NCI-H82 treated with DMSO at 0.1 percent for 48 hours (cell line): ENCODE measurements around the gene PTGES2.

Source experiments
- DNase-seq: peaks from one replicate; lab custom pipeline; 2025; ENCODE audit not compliant: unreplicated experiment; lab: John Stamatoyannopoulos, UW

PTGES2 gene

DNA sequence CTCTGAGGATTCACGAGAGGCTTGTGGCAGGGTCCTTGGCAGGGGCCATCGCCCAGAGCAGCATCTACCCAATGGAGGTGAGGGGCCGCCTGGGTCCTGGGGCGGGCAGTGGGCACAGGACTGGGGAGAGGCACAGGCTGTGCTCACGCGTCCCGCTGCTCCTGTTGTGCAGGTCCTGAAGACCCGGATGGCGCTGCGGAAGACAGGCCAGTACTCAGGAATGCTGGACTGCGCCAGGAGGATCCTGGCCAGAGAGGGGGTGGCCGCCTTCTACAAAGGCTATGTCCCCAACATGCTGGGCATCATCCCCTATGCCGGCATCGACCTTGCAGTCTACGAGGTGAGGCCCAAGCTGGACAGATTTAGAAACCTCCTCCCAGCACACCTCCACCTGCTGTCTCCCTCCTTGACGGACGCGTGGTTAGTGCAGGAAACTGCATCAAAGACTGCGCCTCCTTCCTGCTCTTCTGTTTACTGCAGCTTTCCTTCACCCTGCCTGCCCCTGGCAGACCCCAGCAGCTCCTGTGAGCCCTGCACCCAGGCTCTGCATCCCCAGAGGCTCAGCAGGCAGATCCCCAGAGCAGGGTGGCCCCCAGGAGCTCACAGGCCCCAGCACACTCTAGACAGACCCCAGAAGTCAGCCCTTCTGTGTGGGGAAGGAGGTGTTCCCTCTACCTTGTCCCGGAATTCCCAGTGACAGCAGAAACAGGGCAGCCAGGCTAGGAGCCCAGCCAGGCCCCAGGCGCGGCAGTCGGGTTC lies 21.2 kb downstream of the PTGES2 start:
- DNase-seq = no peak

DNA sequence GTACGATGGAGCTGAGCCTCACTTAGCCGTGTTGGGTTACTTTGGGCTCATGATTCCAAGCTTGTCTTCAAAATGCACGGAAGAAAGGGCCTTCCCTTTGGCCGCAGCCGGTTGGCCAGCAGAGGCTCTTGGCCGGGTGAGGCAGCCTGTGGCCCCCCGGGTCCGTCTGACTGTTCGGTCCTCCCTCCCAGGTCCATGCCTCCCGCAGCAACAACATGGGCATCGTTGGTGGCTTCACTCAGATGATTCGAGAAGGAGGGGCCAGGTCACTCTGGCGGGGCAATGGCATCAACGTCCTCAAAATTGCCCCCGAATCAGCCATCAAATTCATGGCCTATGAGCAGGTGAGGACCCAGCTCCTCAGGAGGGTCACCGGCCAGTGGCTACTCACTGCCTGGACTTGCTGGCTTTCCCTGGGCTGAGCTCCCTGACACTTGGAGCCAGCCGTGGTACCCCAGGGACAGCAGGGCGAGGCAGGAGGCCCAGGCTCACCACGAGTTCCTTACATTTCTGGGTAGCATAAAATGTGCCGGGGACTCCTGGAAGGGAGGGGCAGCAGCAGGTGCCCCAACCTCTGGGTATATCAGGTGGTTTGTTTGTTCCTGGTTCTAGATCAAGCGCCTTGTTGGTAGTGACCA lies 21.9 kb downstream of the PTGES2 start:
- no peak for DNase-seq

DNA sequence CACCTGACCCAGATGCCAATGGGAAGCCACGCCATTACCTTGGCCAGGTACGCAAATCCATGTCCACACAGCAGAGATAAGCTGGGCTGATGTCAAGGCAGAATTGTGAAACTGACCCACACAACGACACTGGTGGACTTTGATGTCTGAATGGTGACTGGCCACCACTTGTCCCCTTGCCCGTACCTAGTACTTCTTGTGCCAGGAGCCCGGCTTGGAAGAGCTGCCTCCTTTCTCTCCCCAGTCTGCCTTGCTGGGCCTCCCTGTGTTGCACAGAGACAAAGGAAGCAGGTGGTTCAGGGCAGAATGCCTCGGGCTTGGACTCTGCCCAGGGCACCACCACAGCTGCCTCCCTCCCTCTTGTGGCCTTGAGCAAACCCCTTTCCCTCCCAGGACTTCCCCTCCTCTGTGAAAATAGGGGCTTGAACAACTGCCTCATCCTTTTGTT lies 23.3 kb downstream of the PTGES2 start:
- no peak for DNase-seq

DNA sequence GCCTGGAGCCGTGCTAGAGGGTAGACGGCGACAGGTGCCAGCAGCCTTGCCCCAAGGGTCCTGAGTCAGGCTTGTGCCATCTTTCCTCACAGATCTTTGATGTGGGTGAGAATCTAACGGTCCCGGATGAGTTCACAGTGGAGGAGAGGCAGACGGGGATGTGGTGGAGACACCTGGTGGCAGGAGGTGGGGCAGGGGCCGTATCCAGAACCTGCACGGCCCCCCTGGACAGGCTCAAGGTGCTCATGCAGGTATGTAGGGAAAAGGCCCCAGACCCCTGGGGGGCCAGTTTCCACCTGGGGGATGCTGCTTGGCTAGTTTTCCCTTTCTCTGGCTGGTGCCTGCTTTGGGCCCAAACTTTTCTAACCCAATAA lies 24.0 kb downstream of the PTGES2 start:
- DNase-seq = no peak

DNA sequence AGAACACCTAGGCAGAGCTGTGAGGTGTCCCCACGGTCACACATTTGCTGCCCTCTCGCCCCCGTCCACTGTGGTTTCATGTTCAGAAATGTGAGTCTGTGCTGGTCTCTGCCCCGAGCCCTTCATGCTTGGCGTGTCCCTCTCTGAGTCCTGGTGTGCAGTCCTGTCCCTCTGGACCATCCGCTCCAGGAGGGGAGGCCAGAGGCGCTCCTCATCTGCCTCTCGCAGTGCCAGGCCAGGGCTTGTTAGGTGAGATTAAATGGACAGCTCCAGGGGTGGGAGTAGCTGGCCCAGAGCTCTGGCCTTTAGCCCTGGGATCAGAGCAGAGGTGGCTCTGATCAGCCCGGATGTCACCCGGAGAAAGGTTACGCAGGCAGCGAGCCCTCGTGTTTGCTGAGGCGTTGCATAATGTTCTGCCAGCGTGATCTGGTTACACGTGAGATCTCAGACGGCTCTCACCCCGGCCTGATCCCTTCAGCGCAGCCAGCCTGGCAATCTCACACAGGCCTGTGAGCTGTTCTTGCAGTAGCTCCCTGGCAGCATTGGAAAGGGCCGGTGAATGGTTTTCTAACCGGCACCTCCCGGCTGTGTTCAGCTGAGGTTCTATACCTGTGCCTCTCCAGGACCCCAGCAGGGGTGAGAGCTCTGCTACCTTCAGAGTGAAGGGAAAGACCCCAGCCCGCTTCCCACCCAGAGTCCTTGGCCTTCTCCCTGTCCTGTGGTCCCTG lies 24.5 kb downstream of the PTGES2 start:
- DNase-seq = no peak

DNA sequence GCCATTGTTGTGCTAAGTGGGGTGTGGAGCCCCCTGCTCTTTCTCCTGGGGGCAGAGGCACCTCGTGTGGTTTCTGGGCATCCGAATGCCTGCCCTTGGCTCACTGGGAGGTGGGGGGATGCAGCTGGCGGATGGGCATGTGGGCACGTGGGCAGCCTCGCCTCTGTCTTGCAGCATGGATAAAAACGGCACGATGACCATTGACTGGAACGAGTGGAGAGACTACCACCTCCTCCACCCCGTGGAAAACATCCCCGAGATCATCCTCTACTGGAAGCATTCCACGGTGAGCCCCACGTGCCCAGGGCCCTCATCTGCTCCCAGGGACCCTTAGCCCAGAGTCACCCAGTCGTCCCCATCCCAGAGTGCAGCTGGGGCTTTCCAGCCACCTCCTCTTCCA lies 25.3 kb downstream of the PTGES2 start:
- no peak for DNase-seq

DNA sequence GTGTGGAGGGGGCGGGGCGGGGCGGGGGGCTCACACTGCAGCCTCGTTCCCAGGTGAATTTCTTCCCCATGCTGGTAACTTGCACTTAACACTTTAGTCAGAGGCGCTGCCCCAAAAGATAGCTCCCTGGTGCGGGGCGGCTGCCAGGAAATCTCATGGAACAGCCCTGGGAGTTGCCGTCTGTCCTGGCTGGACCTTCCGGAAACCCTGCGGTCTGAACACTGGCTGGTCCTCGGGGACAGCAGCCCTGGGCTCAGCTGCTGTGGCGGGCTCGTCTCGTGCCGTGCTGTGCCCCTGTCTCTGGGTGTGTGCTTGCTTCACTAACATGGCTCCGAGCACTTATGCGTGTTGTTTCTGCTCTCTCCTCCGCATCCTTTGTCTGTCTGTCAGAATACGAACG lies 25.8 kb downstream of the PTGES2 start:
- DNase-seq = no peak

DNA sequence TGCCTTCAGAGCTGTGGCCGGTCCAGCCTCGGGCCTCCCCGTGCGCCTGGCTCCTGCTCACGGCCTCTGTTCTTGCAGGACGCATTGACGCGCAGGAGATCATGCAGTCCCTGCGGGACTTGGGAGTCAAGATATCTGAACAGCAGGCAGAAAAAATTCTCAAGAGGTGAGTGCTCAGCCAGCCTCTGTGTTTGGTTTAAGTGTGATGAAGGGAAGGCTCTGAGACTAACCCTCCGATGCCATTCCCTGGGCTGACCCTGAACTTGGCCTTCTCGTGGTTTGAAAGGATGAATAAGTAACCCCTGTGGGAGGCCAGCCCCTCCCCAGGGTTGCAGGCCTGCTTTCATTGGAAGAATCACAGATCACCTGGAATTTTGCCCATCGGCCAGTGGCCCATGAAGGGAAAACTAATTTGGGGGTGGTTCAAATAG lies 26.3 kb downstream of the PTGES2 start:
- DNase-seq = no peak

DNA sequence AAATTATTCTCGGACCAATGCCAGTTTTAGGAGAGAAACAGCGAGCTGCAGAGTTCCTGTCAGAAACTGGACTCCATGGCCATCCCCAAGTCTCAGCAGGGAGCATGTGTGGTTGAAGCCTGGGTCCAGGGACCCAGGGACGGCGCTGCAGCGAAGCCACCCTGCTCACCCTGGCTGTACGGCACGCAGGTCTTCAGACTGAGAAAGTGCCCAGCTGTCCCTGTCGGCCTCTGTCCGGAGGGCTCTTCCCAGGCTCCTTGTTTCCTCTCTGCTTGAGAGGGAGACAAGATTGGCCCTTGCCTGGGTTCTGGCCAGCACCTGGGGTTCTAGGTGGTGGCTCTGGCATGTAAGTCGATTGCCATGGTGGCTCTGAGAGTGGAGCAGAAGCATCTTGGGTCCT lies 26.9 kb downstream of the PTGES2 start:
- no peak for DNase-seq

DNA sequence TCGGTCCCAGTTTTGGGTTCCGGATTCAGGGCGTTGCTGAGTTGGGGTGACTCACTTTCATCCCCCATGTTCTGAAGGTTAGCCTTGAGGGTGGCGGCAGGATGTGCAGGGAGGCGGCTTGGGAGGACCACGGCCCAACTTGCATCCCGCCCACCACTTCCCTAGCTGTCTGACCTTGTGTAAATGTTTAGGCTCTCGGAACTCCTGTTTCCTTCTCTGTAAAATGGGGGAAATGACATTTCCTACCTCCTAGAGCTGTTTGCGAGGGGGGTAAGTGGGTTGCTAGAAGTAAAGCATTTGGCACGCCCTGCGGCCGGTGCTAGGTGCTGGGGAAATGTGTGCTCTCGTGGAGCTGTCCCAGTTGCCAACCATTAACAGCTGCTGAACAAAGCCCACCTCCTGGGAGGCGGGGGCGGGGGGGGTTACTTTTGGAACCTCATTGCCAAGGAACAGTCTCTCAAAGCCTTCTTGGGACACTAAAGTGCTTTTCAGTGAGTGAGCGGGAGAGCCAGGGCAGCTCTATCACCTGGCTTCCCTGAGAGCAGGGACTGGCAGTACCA lies 27.5 kb downstream of the PTGES2 start:
- DNase-seq = no peak

DNA sequence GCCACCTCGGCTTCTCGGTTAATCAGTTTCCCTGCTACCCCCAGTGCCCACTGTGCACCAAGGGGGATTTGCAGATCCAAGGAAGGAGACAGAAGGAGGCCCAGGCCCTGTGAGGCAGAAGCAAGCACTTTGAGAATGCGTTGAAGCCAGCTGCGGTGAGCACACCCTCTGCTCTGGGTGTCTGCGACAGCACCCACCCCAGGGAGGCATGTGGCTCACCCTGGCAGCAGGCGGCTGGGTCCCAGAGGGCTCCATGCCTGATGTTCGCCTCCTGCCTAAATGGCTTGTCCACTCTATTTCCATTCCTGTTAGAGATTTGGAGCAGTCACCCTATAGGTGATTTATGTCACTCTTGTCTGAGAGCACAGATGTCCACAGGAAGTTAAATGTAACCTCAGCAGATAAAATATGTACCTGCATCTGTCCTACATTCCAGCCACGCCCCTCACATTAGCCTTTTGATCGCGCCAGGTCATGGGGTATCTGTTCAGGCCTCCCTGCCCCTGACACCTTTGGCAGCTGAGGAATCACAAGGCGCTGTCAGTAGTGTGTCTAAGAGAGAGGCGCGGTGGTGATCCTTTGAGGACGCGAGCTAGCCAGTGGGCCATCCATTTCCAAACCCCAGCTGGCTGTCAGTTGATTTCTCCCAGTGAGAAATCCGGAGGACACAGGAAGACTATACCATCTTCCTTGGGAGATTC lies 28.1 kb downstream of the PTGES2 start:
- no peak for DNase-seq

DNA sequence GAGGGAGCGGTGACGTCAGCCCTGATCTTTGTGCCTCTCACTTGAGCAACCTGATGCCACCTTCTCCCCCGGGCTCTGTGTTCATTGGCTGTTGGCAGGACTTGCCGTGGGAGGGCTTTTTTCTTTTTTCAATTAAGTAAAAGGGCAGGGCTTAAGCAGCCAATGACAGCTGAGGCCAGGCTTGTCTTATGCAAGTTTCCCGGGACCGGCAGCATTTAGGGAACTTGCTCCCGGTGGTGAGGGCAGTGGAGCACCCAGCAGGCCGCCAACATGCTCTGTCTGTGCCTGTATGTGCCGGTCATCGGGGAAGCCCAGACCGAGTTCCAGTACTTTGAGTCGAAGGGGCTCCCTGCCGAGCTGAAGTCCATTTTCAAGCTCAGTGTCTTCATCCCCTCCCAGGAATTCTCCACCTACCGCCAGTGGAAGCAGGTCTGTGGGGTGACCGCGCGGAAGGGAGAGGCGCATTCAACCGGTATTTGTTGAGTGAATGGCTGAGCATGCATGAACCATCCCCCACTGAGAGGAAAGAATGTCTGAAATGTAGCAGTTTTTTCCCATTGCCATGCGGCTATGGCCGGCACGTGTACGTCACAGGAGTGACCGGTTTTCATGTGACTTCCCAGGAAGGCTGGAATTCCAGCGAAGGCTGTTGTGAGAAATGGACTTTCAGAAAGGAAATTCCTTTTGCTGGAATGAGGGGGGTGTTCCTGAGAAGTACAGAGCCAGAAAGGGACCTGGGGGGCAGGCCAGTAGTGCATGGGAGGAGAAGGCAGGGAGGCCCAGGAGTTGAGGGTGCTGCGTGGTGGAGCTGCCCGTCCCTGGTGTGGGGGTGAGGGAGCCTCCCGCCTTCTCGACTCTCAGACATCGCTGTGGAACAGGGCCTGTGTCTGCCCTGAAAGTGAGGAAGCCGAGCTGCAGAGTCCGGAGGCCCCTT lies 29.0 kb downstream of the PTGES2 start:
- peak; percentile 76 for DNase-seq

DNA sequence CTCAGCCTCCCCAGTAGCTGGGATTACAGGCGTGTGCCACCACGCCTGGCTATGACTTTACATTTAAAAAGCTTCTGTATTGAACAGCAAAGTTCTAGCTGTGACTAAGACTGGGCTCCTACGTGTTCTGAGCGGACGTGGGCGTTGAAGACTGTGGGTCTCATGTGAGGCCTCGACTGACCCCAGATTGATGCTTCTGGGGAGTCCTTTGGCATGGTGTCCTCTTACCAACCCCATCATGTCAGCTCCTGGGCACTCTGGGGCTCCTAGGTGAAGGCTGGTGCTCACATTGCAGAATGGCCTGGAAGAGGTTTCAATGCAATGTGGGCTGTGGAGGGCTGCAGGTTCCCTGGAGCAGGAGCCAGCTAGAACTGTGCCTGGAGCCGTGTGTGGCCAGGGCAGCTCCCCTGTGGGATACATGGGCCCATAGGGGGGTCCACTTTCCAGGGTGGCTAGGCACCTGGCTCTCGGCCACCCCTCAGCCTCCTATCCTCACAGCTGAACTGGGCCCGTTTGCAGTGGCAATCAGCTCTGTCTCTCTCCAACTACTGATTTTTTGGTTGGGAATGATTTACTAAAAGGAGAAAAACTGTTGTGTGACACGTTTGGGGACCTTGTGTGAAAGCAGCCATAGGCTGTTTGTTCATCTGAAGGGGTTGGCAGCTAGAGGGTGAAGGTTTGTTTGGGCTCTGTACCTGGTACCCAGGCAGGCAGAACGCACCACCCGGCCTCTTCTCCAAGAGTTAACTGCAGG lies 29.8 kb downstream of the PTGES2 start:
- no peak for DNase-seq

DNA sequence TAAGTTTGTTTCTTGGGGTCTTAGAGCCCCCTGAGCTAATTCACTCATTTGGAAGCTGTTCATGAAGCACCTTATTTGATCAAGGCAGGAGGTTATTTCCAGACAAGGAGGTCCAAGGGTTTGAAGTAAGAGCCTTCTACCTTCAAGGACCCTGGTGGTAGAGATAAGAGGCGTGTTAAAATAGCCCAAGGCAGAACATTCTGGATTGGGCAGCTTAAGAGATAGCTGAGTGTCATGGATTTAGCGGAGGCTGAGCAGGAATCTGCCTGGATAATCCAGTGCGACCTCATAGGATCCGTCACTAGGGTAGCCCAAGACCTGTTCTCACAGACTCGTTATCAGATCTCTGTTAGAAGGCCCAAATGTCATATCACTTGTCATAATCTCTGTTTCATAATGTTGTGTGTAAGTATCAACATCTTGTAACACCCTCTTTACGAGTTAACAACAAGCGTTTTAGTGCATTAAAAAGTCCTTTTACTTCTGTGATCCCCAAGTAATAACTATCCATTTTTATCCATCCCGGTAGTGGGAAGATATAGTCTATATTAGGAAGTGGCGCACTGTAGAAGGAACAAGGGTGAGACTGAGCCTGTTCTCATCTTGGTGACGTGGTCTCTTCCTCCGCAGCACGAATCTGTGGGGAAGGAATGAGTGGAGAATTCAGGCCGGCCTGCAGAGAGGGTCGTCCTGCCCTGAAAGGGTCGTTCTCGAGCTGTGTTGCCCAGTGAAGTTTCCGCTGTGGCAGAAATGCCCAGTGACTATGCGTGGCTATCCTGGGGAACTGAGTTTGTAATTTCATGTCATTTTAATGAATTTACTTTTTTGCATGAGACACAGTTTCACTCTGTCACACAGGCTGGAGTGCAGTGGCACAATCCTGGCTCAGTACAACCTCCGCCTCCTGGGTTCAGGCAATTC lies 30.7 kb downstream of the PTGES2 start:
- DNase-seq = peak; percentile 29

DNA sequence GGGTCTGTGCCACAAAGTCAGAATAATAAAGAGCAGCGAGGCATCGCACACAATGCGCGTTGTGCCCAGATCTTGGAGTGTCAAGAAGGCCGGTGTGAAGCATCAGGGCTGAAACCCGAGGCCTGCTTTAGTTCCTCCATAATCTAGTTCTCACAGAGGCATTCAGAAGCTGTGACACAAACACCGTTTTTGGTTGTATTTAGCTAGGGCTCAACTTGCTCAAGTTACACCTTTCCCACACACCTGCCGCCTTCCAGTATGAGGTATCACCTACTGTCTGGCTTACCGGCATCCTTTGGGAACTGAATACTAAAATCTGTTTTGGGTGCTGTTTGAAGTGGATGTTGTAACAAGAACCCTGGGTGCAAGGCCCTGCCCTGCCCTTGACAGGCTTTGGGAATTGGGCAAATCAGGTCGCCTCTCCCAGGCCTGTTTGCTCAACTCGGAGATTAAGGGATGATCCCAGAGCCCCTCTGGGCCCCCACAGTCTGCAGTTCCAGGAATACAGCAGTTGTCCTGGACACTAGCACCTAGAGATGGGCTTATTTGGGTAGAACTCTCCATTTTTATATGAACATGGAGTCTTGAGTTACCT lies 32.5 kb downstream of the PTGES2 start:
- no peak for DNase-seq

DNA sequence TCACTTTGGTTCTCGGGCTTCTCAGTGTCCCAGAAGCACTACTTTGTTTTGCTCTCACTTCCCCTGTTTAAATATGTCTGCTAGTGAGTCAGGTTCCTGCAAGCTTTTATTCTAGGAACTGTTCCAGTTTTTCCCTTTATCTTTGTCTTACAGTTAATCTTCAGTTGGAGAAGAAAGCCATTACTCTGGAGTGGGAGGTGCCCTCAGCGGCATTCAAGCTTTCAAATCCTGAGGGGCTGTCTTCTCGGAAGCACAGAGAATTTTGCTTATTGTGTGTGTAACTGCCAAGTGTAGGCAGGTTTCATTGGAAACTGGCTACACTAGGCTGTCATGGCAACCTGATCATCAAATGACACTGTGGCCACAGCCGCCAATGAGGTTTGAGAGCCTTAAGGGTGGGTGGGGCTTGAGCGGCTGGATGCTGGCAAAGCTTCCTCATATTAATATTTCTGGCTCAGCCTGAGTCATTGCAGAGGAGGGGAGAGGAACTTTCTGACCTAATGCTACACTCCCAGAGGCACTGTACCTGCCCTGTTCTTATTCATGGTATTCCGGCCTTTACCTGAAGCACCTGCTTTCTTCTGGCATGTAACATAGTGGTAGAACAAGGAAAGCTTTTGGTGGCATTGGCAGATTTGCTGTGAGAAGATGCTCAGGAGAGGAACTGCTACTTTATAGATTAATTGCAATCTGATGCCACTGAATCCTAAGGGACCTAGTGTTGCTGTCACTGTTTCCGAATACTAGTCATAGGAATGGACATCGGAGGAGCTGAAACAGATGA lies 33.2 kb downstream of the PTGES2 start:
- DNase-seq = no peak

DNA sequence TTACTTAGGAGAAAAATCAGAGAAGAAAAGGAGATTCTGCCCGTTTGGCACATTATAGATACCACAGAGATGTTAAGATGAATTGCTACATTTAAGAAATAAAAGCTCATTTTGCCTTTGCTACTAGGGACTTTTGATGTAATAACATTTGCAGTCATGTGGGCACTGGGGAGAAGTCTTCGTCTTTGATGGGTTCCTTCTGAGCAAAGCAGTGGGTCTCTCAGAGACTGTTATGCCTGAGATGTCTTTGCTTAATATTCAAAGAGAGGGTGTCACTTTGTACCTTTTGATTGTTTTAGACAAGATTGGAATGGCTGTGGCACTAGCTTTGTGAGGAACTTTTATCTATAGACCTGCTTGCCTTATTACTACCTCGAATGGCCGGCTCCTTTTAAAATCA lies 34.5 kb downstream of the PTGES2 start:
- no peak for DNase-seq
